Naive thymus-derived CD4-positive, alpha-beta T cell (primary cell): Measurements from ENCODE around the gene CCDC174. TPM values are rescaled to one million over a fixed set of nuclear protein-coding genes. Genes with fewer than 3 reads are reported as not detected.

ENCODE experiments used
- ATAC-seq: fragments of 150-1000 bp; cut with Tn5 transposase; 2 replicates; pipeline ENCODE4 v1.10.0; 2021; ENCODE audit warnings: mild to moderate bottlenecking, moderate library complexity
- CTCF ChIA-PET: fragments of 350-600 bp; sonication (Branson Sonifier 250); formaldehyde crosslinking; loops from one replicate; lab custom pipeline; 2021; ENCODE audit warnings: antibody characterized with exemption; lab: Charles Lee
- POLR2A ChIA-PET: fragments of 350-600 bp; sonication (Branson Sonifier 250); formaldehyde crosslinking; loops from one replicate; lab custom pipeline; 2021; ENCODE audit warnings: antibody characterized with exemption, inconsistent platforms; lab: Charles Lee
- DNase-seq, 9 donors: peaks; one replicate each; pipeline versions ENCODE4 v3.0.0 to v3.0.0-alpha.2; 2020 to 2022; ENCODE audit warnings: mixed read lengths in 1 of 9
- H3K27ac ChIP-seq: one replicate; pipeline ENCODE4 v1.7.0; 2013; ENCODE audit warnings: mild to moderate bottlenecking, low read depth, low read length, moderate library complexity
- H3K27me3 ChIP-seq, 2 donors: one replicate each; pipeline ENCODE4 v1.7.0; 2013; ENCODE audit warnings: low read length in 2 of 2, mild to moderate bottlenecking in 2 of 2, moderate library complexity in 2 of 2; ENCODE audit not compliant: control insufficient read depth in 2 of 2, insufficient read depth in 2 of 2
- H3K36me3 ChIP-seq, 3 experiments: 1 replicate in 2 of 3; 2 replicates in 1 of 3; pipeline ENCODE4 v1.7.0; 2013; ENCODE audit warnings: low read length in 3 of 3, mild to moderate bottlenecking in 3 of 3, moderate library complexity in 1 of 3; ENCODE audit not compliant: insufficient read depth in 3 of 3, control insufficient read depth in 2 of 3
- H3K4me1 ChIP-seq, 2 donors: one replicate each; pipeline ENCODE4 v1.7.0; 2013; ENCODE audit warnings: low read length in 2 of 2, mild to moderate bottlenecking in 2 of 2, moderate library complexity in 1 of 2; ENCODE audit not compliant: control insufficient read depth in 2 of 2, insufficient read depth in 2 of 2
- H3K4me3 ChIP-seq: 2 replicates; pipeline ENCODE4 v1.7.0; 2013; ENCODE audit warnings: mild to moderate bottlenecking, low read length
- H3K9me3 ChIP-seq, 3 experiments: 1 replicate in 2 of 3; 2 replicates in 1 of 3; pipeline ENCODE4 v1.7.0; 2013; ENCODE audit warnings: low read length in 3 of 3; ENCODE audit not compliant: control insufficient read depth in 2 of 3
- H3K27ac Mint-ChIP-seq, 9 donors: one replicate each; pipeline ENCODE4 v1.8.0; 2020 to 2022; ENCODE audit warnings: mixed read lengths in 9 of 9, mild to moderate bottlenecking in 8 of 9, moderate library complexity in 5 of 9, inconsistent platforms in 2 of 9
- H3K27me3 Mint-ChIP-seq, 5 donors: one replicate each; pipeline ENCODE4 v1.8.0; 2021 to 2022; ENCODE audit warnings: mixed read lengths in 5 of 5, mild to moderate bottlenecking in 1 of 5
- H3K36me3 Mint-ChIP-seq, 5 donors: one replicate each; pipeline ENCODE4 v1.8.0; 2020 to 2022; ENCODE audit warnings: mixed read lengths in 5 of 5, mild to moderate bottlenecking in 3 of 5, inconsistent platforms in 1 of 5
- H3K4me1 Mint-ChIP-seq, 7 donors: one replicate each; pipeline ENCODE4 v1.8.0; 2020 to 2022; ENCODE audit warnings: mixed read lengths in 7 of 7, mild to moderate bottlenecking in 3 of 7, inconsistent platforms in 1 of 7
- H3K4me3 Mint-ChIP-seq, 10 donors: one replicate each; pipeline ENCODE4 v1.8.0; 2020 to 2022; ENCODE audit warnings: mild to moderate bottlenecking in 10 of 10, mixed read lengths in 10 of 10, moderate library complexity in 6 of 10, inconsistent platforms in 2 of 10
- H3K9me3 Mint-ChIP-seq, 11 donors: one replicate each; pipeline ENCODE4 v1.8.0; 2020 to 2022; ENCODE audit warnings: mixed read lengths in 11 of 11, mild to moderate bottlenecking in 4 of 11, inconsistent platforms in 1 of 11, moderate library complexity in 1 of 11
- intact Hi-C, 2 donors: fragments of 100-400 bp; cut with micrococcal nuclease; formaldehyde crosslinking; loops; one replicate each; pipeline ENCODE4 v1.15.1; 2023
- polyA plus RNA-seq, 2 donors: library from polyadenylated mRNA; unstranded; fragments of 300-500 nt; fragmentation: Illumina TruSeq; gene quantifications; one replicate each; pipeline ENCODE4 v1.2.3, GENCODE V29; 2021
- total RNA-seq, 6 experiments: library from RNA in 5 of 6; stranded (reverse) in 5 of 6; gene quantifications; 1 replicate in 5 of 6; 2 replicates in 1 of 6; pipeline ENCODE4 v1.2.3 and lab custom pipeline; 2021 to 2026

CCDC174 gene
- total and polyA plus RNA-seq, 7 experiments from 2014 or later = 18.3 to 59.2 (median 25.1) TPM

- H3K27me3 Mint-ChIP-seq = peaks cover 11 to 52% (median 28%) of the 10 kb centered on the region in 5 donors
These were observed 15.0 kb upstream of the CCDC174 start for GRCh38 chr3:14636496-14637087.

GRCh38 chr3:14640157-14640562, 11.4 kb upstream of the CCDC174 start:
- no peaks in the 10 kb centered on the region for H3K36me3 ChIP-seq
- H3K27ac ChIP-seq = no peak overlapping the region
- intact Hi-C loops = no loop called here
- peaks cover 6 to 40% (median 28%) of the 10 kb centered on the region in 5 donors for H3K27me3 Mint-ChIP-seq
- H3K4me1 ChIP-seq = no peaks in the 10 kb centered on the region
- H3K27ac Mint-ChIP-seq = no peak overlapping the region
- H3K27me3 ChIP-seq = no peaks in the 10 kb centered on the region
- H3K4me1 Mint-ChIP-seq = peaks cover 0 to 4% (median under 1%) of the 10 kb centered on the region in 7 donors
- H3K4me3 Mint-ChIP-seq = no peak overlapping the region
- POLR2A ChIA-PET = interaction anchor here (1.8 kb wide), 1 partner anchor 11 kb away, joined by 6 read pairs; no protein-coding TSS in a partner anchor
- H3K9me3 Mint-ChIP-seq = peaks cover 0 to 5% (median 0%) of the 10 kb centered on the region in 11 donors
- no peaks in the 10 kb centered on the region for H3K36me3 Mint-ChIP-seq
- no peaks in the 10 kb centered on the region for H3K9me3 ChIP-seq
- DNase-seq = no peak
- no peak overlapping the region for H3K4me3 ChIP-seq
- CTCF ChIA-PET = interaction anchor here (2.1 kb wide), 1 partner anchor 281 kb away, joined by 5 read pairs; no protein-coding TSS in a partner anchor
- no peak for ATAC-seq

More at GRCh38 chr3:14636496-14637087, 15.0 kb upstream of the CCDC174 start:
- H3K4me1 Mint-ChIP-seq = peaks cover 0 to 2% (median 0%) of the 10 kb centered on the region in 7 donors
- ChIA-PET CTCF (interaction anchor here (8.0 kb wide), 1 partner anchor 285 kb away, joined by 36 read pairs; no protein-coding TSS in a partner anchor), POLR2A (interaction anchor here (0.8 to 0.9 kb wide), 2 partner anchors 15 kb away, joined by 3 read pairs; partner anchors contain the start of gene CCDC174)
- no peak overlapping the region for H3K4me3 ChIP-seq
- no peaks in the 10 kb centered on the region for H3K27me3 ChIP-seq
- H3K36me3 Mint-ChIP-seq = no peaks in the 10 kb centered on the region
- no peak for DNase-seq
- intact Hi-C loops = no loop called here
- H3K36me3 ChIP-seq = no peaks in the 10 kb centered on the region
- peaks cover 0 to 5% (median 0%) of the 10 kb centered on the region in 11 donors for H3K9me3 Mint-ChIP-seq
- no peak overlapping the region for H3K4me3 Mint-ChIP-seq
- no peaks in the 10 kb centered on the region for H3K9me3 ChIP-seq
- no peak overlapping the region for H3K27ac ChIP-seq
- no peaks in the 10 kb centered on the region for H3K4me1 ChIP-seq
- no peak for ATAC-seq
- no peak overlapping the region for H3K27ac Mint-ChIP-seq

GRCh38 chr3:14640734-14641133, 10.8 kb upstream of the CCDC174 start:
- DNase-seq (no peak), ATAC-seq (no peak)
- intact Hi-C loops = no loop called here
- H3K27me3 Mint-ChIP-seq = peaks cover 6 to 35% (median 25%) of the 10 kb centered on the region in 5 donors
- no peaks in the 10 kb centered on the region for H3K36me3 Mint-ChIP-seq
- no peak overlapping the region for H3K27ac Mint-ChIP-seq
- Histone ChIP-seq H3K4me1 (no peaks in the 10 kb centered on the region), H3K27me3 (no peaks in the 10 kb centered on the region), H3K27ac (no peak overlapping the region), H3K4me3 (no peak overlapping the region), H3K9me3 (no peaks in the 10 kb centered on the region), H3K36me3 (no peaks in the 10 kb centered on the region)
- peaks cover 0 to 5% (median 3%) of the 10 kb centered on the region in 7 donors for H3K4me1 Mint-ChIP-seq
- H3K9me3 Mint-ChIP-seq = peaks cover 0 to 5% (median 0%) of the 10 kb centered on the region in 11 donors
- POLR2A ChIA-PET = interaction anchor here (0.8 to 1.8 kb wide), 2 partner anchors 10 to 234 kb away, joined by 3 to 6 read pairs; no protein-coding TSS in a partner anchor
- CTCF ChIA-PET = interaction anchor here (2.1 kb wide), 1 partner anchor 280 kb away, joined by 5 read pairs; no protein-coding TSS in a partner anchor
- no peak overlapping the region for H3K4me3 Mint-ChIP-seq

GRCh38 chr3:14641346-14641745, 10.2 kb upstream of the CCDC174 start:
- Histone ChIP-seq H3K27me3 (no peaks in the 10 kb centered on the region), H3K4me3 (no peak overlapping the region), H3K9me3 (no peaks in the 10 kb centered on the region), H3K27ac (no peak overlapping the region), H3K36me3 (no peaks in the 10 kb centered on the region), H3K4me1 (no peaks in the 10 kb centered on the region)
- intact Hi-C loops = no loop called here
- H3K4me1 Mint-ChIP-seq = peaks cover 2 to 5% (median 4%) of the 10 kb centered on the region in 7 donors
- ChIA-PET POLR2A (interaction anchor here (0.8 to 1.8 kb wide), 2 partner anchors 9 to 233 kb away, joined by 3 to 6 read pairs; no protein-coding TSS in a partner anchor), CTCF (interaction anchor here (2.1 kb wide), 1 partner anchor 279 kb away, joined by 5 read pairs; no protein-coding TSS in a partner anchor)
- peaks cover 0 to 5% (median 0%) of the 10 kb centered on the region in 11 donors for H3K9me3 Mint-ChIP-seq
- ATAC-seq = no peak
- H3K27me3 Mint-ChIP-seq = peaks cover 6 to 30% (median 22%) of the 10 kb centered on the region in 5 donors
- no peak for DNase-seq
- no peaks in the 10 kb centered on the region for H3K36me3 Mint-ChIP-seq
- no peak overlapping the region for H3K27ac Mint-ChIP-seq
- no peak overlapping the region for H3K4me3 Mint-ChIP-seq

- Mint-ChIP-seq H3K4me3 (no peak overlapping the region), H3K27ac (peak overlapping the region in 1 of 9 donors; percentile 42), H3K36me3 (peaks cover 0 to 5% (median 0%) of the 10 kb centered on the region in 5 donors), H3K27me3 (peaks cover 0 to 8% (median 0%) of the 10 kb centered on the region in 5 donors), H3K4me1 (peaks cover 10 to 28% (median 17%) of the 10 kb centered on the region in 7 donors), H3K9me3 (no peaks in the 10 kb centered on the region)
- POLR2A ChIA-PET = no interaction called here
- intact Hi-C loops = no loop called here
- H3K4me1 ChIP-seq = peaks cover 0 to under 1% of the 10 kb centered on the region in 2 donors
- no peak overlapping the region for H3K4me3 ChIP-seq
- CTCF ChIA-PET = no interaction called here
- ATAC-seq (peak; percentile 24), DNase-seq (no peak)
- no peaks in the 10 kb centered on the region for H3K9me3 ChIP-seq
- no peaks in the 10 kb centered on the region for H3K27me3 ChIP-seq
- H3K27ac ChIP-seq = no peak overlapping the region
- H3K36me3 ChIP-seq = no peaks in the 10 kb centered on the region
These were observed 6.1 kb upstream of the CCDC174 start for GRCh38 chr3:14645453-14645852.

- Mint-ChIP-seq H3K36me3 (peaks cover 0 to 8% (median 0%) of the 10 kb centered on the region in 5 donors), H3K27me3 (peaks cover 0 to 5% (median 0%) of the 10 kb centered on the region in 5 donors), H3K4me1 (peaks cover 14 to 33% (median 24%) of the 10 kb centered on the region in 7 donors), H3K4me3 (no peak overlapping the region), H3K9me3 (no peaks in the 10 kb centered on the region), H3K27ac (peak overlapping the region in 1 of 9 donors; percentile 67)
- ChIA-PET POLR2A (no interaction called here), CTCF (no interaction called here)
- Histone ChIP-seq H3K9me3 (no peaks in the 10 kb centered on the region), H3K27me3 (no peaks in the 10 kb centered on the region), H3K27ac (no peak overlapping the region), H3K36me3 (no peaks in the 10 kb centered on the region), H3K4me1 (peaks cover 3 to 6% of the 10 kb centered on the region in 2 donors), H3K4me3 (no peak overlapping the region)
- no peak for DNase-seq
- ATAC-seq = no peak
- intact Hi-C loops = no loop called here
These were observed 5.4 kb upstream of the CCDC174 start for GRCh38 chr3:14646131-14646573.
